Tibial nerve (tissue), 4 donors: ENCODE measurements around the gene PLSCR4. TPM values are rescaled to one million over a fixed set of nuclear protein-coding genes. Genes with fewer than 3 reads are reported as not detected.
A peak's percentile ranks its signal among the peaks of the same experiment; 100 is the strongest.

Source experiments
- DNase-seq, 2 donors: peaks; one replicate each; pipeline ENCODE4 v3.0.0-alpha.2; 2019; ENCODE audit warnings: low spot score in 2 of 2
- H3K27ac ChIP-seq, 4 donors: fragments of 200-600 bp; sonication (generic) in 3 of 4; one replicate each; pipeline ENCODE4 v1.5.1; 2017 to 2019; ENCODE audit warnings: mild to moderate bottlenecking in 1 of 4
- H3K27me3 ChIP-seq, 2 donors: fragments of 200-600 bp; sonication (generic) in 1 of 2; one replicate each; pipeline versions ENCODE4 v1.5.1 to v1.6.0; 2017 to 2019
- H3K36me3 ChIP-seq, 3 donors: fragments of 200-600 bp; sonication (generic); one replicate each; pipeline ENCODE4 v1.5.1; 2018 to 2019
- H3K4me1 ChIP-seq, 4 donors: fragments of 200-600 bp; sonication (generic) in 3 of 4; one replicate each; pipeline ENCODE4 v1.5.1; 2017 to 2019
- H3K4me3 ChIP-seq, 4 donors: fragments of 200-600 bp; sonication (generic) in 3 of 4; one replicate each; pipeline ENCODE4 v1.5.1; 2017 to 2019; ENCODE audit warnings: mild to moderate bottlenecking in 1 of 4, moderate library complexity in 1 of 4
- H3K9me3 ChIP-seq, 4 donors: fragments of 200-600 bp; sonication (generic) in 3 of 4; one replicate each; pipeline ENCODE4 v1.5.1; 2017 to 2019
- EP300 ChIP-seq, 2 donors: sonication (generic); formaldehyde crosslinking; IDR thresholded peaks; one replicate each; pipeline ENCODE4 v1.6.1; 2017; ENCODE audit warnings: antibody characterized with exemption in 2 of 2, mild to moderate bottlenecking in 1 of 2
- POLR2A ChIP-seq, 2 donors: fragments of 450-650 bp; IDR thresholded peaks; one replicate each; pipeline ENCODE4 v1.6.1; 2017; ENCODE audit warnings: antibody characterized with exemption in 2 of 2, mild to moderate bottlenecking in 2 of 2, moderate library complexity in 2 of 2
- WGBS, 2 donors: methylation state at CpG; one replicate each; pipeline ENCODE4 v1.1.5; 2018; 5-methylcytosine and 5-hydroxymethylcytosine counted together
- total RNA-seq, 4 donors: library from RNA; depleted of rRNA; stranded (reverse); fragments of >200 nt; gene quantifications; one replicate each; pipeline ENCODE4 v1.1.0, GENCODE V29; 2016
- TF ChIP-seq, protein P1 (sequence below), 5 experiments: fragments of 200-600 bp in 3 of 5; fragments of 450-650 bp in 2 of 5; sonication (generic) in 3 of 5; IDR thresholded peaks; one replicate each; pipeline ENCODE4 v1.5.1; 2016 to 2019; ENCODE audit warnings: antibody characterized with exemption in 5 of 5, mild to moderate bottlenecking in 3 of 5, moderate library complexity in 2 of 5

The PLSCR4 gene
- total RNA-seq, 4 donors from 2014 or later = 85.8 to 217 (median 128) TPM

DNA sequence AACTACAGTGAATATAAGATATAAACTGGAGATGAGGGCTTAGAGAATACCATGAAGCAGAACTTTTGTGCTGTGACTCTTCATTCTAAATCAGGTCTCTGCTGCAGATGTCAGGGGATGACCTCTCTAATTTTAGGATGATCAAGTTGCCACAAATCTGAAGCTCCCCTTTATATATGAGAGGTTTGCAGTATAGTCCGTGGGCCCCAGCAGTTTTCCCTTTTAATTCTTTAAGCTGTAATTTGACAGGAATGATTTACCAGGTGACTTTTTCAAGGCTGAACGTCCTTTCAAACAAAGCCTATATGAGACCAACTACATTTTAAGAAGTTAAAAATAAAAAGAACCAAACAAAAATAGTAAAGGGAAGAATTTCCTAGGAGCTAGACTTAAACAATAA, 85.0 kb downstream of the PLSCR4 start:
- TF ChIP-seq, protein P1, sequence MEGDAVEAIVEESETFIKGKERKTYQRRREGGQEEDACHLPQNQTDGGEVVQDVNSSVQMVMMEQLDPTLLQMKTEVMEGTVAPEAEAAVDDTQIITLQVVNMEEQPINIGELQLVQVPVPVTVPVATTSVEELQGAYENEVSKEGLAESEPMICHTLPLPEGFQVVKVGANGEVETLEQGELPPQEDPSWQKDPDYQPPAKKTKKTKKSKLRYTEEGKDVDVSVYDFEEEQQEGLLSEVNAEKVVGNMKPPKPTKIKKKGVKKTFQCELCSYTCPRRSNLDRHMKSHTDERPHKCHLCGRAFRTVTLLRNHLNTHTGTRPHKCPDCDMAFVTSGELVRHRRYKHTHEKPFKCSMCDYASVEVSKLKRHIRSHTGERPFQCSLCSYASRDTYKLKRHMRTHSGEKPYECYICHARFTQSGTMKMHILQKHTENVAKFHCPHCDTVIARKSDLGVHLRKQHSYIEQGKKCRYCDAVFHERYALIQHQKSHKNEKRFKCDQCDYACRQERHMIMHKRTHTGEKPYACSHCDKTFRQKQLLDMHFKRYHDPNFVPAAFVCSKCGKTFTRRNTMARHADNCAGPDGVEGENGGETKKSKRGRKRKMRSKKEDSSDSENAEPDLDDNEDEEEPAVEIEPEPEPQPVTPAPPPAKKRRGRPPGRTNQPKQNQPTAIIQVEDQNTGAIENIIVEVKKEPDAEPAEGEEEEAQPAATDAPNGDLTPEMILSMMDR (IDR thresholded peaks at IDR 0.05) = no peak
- TF ChIP-seq POLR2A (IDR thresholded peaks at IDR 0.05) = no peak
- no peak for TF ChIP-seq EP300 (IDR thresholded peaks at IDR 0.05)
- no peaks in the 10 kb centered on the region for H3K27me3 ChIP-seq
- H3K27ac ChIP-seq = peak overlapping the region in 2 of 4 donors; percentile 38 to 60
- no peak overlapping the region for H3K4me3 ChIP-seq
- no peaks in the 10 kb centered on the region for H3K9me3 ChIP-seq
- 60 to 67% methylated on average over 2 of the region's 2 CpGs for WGBS, 2 donors
- peaks cover 0 to 4% (median 0%) of the 10 kb centered on the region in 3 donors for H3K36me3 ChIP-seq
- no peak for DNase-seq
- H3K4me1 ChIP-seq = peaks cover 0 to 26% (median 2%) of the 10 kb centered on the region in 4 donors

DNA sequence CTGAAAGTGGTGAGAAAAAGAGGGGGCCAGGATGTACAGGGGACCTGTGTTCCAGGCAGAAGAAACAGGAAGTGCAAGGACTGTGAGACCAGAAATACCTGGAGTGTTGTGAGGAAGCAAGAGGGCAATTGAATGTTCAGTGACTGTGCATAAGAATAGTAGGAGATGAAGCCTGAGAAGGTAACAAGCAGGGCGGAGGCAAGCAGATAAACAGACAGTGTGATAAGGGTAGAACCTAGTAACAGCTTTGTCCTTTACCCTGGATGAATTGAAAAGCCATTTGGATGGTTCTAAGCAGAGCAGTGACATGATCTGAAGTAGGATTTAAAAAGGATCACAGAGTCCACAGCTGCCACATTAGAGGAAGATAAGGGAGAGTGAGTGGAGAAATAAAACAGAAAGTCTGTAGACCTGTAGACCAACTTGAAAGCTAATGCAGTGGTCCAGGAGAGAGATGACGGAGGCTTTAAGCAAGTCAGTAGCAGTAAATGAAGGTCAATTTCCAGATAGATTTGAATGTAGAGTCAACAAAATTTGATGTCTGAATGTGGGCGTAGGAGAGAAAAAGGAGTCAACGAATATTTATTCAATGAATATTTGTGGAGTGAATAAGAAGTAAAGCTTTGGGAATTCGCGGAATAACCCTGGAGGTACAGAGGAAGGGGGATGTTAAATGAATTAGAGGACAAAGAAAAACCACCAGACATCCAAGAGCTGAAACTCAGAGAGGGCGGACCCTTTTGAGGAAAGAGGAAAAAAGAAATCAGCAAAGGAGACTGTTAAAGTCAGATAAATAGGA, 85.7 kb downstream of the PLSCR4 start:
- Histone ChIP-seq H3K36me3 (no peaks in the 10 kb centered on the region), H3K4me3 (no peak overlapping the region), H3K27me3 (no peaks in the 10 kb centered on the region), H3K4me1 (peaks cover 0 to 26% (median 2%) of the 10 kb centered on the region in 4 donors), H3K27ac (peak overlapping the region in 2 of 4 donors; percentile 38 to 60), H3K9me3 (no peaks in the 10 kb centered on the region)
- 74 to 76% methylated on average over 7 of the region's 7 CpGs for WGBS, 2 donors
- TF ChIP-seq POLR2A (IDR thresholded peaks at IDR 0.05) (no peak), EP300 (IDR thresholded peaks at IDR 0.05) (no peak)
- TF ChIP-seq, protein P1 (IDR thresholded peaks at IDR 0.05) = no peak
- no peak for DNase-seq

DNA sequence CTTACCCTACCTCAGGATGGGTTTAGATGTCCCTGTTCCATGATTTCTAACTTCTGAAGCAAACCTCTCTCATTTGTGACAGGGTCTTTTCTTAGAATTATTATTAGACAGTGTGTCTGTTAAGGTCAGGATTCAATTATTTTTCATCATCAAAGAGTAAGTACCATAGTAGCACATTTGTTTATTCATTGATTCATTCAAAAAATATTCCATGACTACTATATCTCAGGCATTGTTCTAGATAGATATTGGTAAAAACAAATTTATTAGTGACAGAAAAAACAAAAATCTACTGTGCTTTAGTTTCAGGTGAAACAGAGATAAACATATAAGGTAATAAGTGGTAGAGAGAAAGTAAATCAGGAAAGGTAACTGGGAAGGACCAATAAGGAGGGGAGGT, 86.4 kb downstream of the PLSCR4 start:
- peaks cover 0 to 27% (median 2%) of the 10 kb centered on the region in 4 donors for H3K4me1 ChIP-seq
- TF ChIP-seq POLR2A (IDR thresholded peaks at IDR 0.05) = no peak
- TF ChIP-seq EP300 (IDR thresholded peaks at IDR 0.05) = no peak
- TF ChIP-seq, protein P1 (IDR thresholded peaks at IDR 0.05) = no peak
- no peak overlapping the region for H3K4me3 ChIP-seq
- no peaks in the 10 kb centered on the region for H3K36me3 ChIP-seq
- H3K27me3 ChIP-seq = no peaks in the 10 kb centered on the region
- no peak for DNase-seq
- H3K27ac ChIP-seq = peak overlapping the region in 2 of 4 donors; percentile 38 to 60
- H3K9me3 ChIP-seq = no peaks in the 10 kb centered on the region

DNA sequence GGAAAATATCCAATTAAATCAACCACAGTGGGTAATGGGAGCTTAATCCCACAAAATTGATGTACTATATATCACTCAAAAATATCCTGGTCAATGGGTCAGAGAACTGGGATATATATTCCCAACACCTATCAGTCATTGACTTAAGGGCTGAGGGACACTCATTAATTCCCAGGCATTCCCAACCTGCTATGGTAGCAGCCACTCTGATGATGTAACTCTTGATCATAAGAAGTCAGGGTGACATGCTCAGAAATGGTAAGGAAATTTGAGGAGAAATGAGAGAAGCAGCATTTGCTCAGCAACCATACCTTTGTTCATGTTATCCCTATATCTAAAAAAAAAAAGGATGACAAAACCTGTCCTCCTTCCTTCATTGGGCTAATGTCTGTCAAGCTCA, 86.8 kb downstream of the PLSCR4 start:
- TF ChIP-seq POLR2A (IDR thresholded peaks at IDR 0.05) (no peak), EP300 (IDR thresholded peaks at IDR 0.05) (no peak)
- TF ChIP-seq, protein P1 (IDR thresholded peaks at IDR 0.05) = no peak
- H3K4me1 ChIP-seq = peaks cover 0 to 31% (median 2%) of the 10 kb centered on the region in 4 donors
- H3K27me3 ChIP-seq = no peaks in the 10 kb centered on the region
- no peaks in the 10 kb centered on the region for H3K36me3 ChIP-seq
- peak overlapping the region in 1 of 4 donors; percentile 23 for H3K27ac ChIP-seq
- no peak for DNase-seq
- H3K9me3 ChIP-seq = no peaks in the 10 kb centered on the region
- no peak overlapping the region for H3K4me3 ChIP-seq

DNA sequence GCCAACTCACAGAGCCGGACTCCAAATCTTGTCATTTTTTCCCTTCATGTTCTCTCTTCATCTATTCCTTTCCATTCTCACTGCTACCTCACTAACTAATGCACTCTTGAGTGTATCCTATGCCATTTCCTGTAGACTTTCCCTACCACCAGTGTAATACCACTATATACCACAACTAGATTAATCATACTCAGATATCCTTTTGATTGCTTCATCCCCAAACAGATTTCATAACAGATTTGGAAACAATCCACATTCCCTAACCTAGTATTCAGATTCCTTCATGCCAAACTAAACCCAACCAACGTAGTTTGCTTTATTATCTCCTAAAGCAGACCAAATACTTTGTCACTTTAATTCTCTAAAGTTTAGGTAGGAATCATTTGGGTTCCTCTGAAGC, 87.3 kb downstream of the PLSCR4 start:
- H3K27ac ChIP-seq = peak overlapping the region in 1 of 4 donors; percentile 36
- TF ChIP-seq, protein P1 (IDR thresholded peaks at IDR 0.05) = peak in 3 of 5 experiments; percentile 5 to 62 (median 52)
- peak in 1 of 2 donors; percentile 68 for TF ChIP-seq EP300 (IDR thresholded peaks at IDR 0.05)
- TF ChIP-seq POLR2A (IDR thresholded peaks at IDR 0.05) = no peak
- H3K9me3 ChIP-seq = no peaks in the 10 kb centered on the region
- no peaks in the 10 kb centered on the region for H3K36me3 ChIP-seq
- 63 to 66% methylated on average over 2 of the region's 2 CpGs for WGBS, 2 donors
- no peak overlapping the region for H3K4me3 ChIP-seq
- H3K27me3 ChIP-seq = no peaks in the 10 kb centered on the region
- peaks cover 0 to 36% (median 2%) of the 10 kb centered on the region in 4 donors for H3K4me1 ChIP-seq
- DNase-seq = no peak
